ENCODE results near the gene SPEF1. TPM values are rescaled to one million over a fixed set of nuclear protein-coding genes. Genes with fewer than 3 reads are reported as not detected.

The SPEF1 gene
- total RNA-seq, 4 donors from 2014 or later, result not detected

DNA sequence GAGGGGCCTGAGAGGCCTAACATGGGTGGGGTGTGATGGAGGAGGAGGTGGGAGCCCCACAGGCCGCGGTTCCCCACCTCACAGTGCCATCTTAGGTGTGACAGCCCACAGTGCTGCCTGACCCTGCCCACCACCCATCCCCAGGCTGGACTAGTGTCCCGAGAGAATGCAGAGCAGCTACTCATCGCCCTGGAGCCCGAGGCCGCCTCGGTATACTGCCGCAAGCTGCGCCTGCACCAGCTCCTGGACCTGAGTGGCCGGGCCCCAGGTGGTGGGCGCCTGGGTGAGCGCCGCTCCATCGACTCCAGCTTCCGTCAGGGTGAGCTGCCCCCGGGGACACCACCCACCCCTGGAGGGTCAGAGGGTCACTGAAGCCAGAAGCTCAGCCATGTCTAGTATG lies 33.2 kb downstream of the SPEF1 start:
- ATAC-seq, result no peak
- no peaks in the 10 kb centered on the region for H3K9me3 ChIP-seq
- DNase-seq, result no peak
- no peak overlapping the region for H3K4me3 ChIP-seq
- H3K27ac ChIP-seq, result no peak overlapping the region
- TF ChIP-seq, protein P1, sequence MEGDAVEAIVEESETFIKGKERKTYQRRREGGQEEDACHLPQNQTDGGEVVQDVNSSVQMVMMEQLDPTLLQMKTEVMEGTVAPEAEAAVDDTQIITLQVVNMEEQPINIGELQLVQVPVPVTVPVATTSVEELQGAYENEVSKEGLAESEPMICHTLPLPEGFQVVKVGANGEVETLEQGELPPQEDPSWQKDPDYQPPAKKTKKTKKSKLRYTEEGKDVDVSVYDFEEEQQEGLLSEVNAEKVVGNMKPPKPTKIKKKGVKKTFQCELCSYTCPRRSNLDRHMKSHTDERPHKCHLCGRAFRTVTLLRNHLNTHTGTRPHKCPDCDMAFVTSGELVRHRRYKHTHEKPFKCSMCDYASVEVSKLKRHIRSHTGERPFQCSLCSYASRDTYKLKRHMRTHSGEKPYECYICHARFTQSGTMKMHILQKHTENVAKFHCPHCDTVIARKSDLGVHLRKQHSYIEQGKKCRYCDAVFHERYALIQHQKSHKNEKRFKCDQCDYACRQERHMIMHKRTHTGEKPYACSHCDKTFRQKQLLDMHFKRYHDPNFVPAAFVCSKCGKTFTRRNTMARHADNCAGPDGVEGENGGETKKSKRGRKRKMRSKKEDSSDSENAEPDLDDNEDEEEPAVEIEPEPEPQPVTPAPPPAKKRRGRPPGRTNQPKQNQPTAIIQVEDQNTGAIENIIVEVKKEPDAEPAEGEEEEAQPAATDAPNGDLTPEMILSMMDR (IDR thresholded peaks at IDR 0.05 in 4 of 5, conservative IDR thresholded peaks at IDR 0.05 in 1 of 5), result no peak
- no peak for TF ChIP-seq POLR2A (IDR thresholded peaks at IDR 0.05)
- intact Hi-C loops (cut with DNase I; ENCODE audit: low total_unique reads), result no loop called here
- no peaks in the 10 kb centered on the region for H3K36me3 ChIP-seq
- no peaks in the 10 kb centered on the region for H3K4me1 ChIP-seq
- H3K27me3 ChIP-seq, result peaks cover 8 to 29% (median 22%) of the 10 kb centered on the region in 3 donors
- in situ Hi-C loops (cut with MboI; ENCODE audit: low sequenced_read_pairs in 4 of 4), result no loop called here

DNA sequence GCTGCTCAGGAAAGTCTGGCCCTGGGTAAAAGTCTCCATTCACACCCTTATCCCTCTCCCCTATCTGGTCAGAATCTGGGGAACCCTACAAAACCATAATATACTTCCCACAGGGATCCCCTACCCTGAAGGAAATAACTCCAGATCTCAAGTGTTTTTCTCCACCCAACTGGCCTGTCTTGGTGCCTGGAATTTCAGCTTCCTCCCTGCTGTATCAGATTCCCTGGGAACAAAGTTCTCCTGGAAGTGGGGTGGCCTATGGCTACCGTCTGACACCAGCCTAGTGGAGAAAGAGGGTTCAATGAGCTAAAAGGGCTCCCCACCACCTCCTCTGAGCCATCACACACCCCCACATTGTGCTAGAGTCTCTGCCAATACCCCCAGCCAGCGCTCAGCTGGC lies 33.8 kb downstream of the SPEF1 start:
- no peaks in the 10 kb centered on the region for H3K36me3 ChIP-seq
- no peak overlapping the region for H3K27ac ChIP-seq
- no peak for ATAC-seq
- no peaks in the 10 kb centered on the region for H3K9me3 ChIP-seq
- TF ChIP-seq, protein P1 (IDR thresholded peaks at IDR 0.05 in 4 of 5, conservative IDR thresholded peaks at IDR 0.05 in 1 of 5), result no peak
- TF ChIP-seq POLR2A (IDR thresholded peaks at IDR 0.05), result no peak
- H3K4me1 ChIP-seq, result no peaks in the 10 kb centered on the region
- DNase-seq, result no peak
- no peak overlapping the region for H3K4me3 ChIP-seq
- in situ Hi-C loops (cut with MboI; ENCODE audit: low sequenced_read_pairs in 4 of 4), result no loop called here
- intact Hi-C loops (cut with DNase I; ENCODE audit: low total_unique reads), result no loop called here
- peaks cover 8 to 29% (median 22%) of the 10 kb centered on the region in 3 donors for H3K27me3 ChIP-seq

DNA sequence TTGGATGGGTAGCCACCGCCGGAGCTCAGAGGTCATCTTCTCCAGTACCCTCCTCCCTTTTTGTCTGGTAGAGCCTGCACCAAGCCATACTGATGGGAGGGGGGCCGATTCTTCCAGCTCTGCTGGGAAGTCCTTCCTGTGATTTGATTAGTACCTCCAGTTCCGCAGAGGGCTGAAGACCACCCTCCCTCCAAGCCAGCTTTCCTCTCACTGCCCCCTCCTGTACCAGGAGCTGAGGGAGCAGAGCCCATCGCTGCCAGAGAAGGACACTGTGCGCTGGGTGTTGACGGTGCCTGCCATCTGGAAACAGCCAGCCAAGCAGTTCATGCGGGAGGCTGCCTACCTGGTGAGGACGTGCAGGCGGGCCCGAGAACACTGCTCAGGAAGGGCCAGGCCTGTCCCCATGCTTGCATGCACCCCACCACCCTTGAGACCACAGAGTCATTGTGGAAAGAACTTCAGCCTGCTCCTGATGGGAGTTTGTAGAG lies 35.5 kb downstream of the SPEF1 start:
- Histone ChIP-seq H3K36me3 (no peaks in the 10 kb centered on the region), H3K27me3 (peaks cover 6 to 22% (median 20%) of the 10 kb centered on the region in 3 donors), H3K9me3 (no peaks in the 10 kb centered on the region), H3K27ac (no peak overlapping the region), H3K4me3 (no peak overlapping the region), H3K4me1 (no peaks in the 10 kb centered on the region)
- no peak for DNase-seq
- no peak for ATAC-seq
- in situ Hi-C loops (cut with MboI; ENCODE audit: low sequenced_read_pairs in 4 of 4), result no loop called here
- TF ChIP-seq, protein P1 (IDR thresholded peaks at IDR 0.05 in 4 of 5, conservative IDR thresholded peaks at IDR 0.05 in 1 of 5), result no peak
- TF ChIP-seq POLR2A (IDR thresholded peaks at IDR 0.05), result no peak
- intact Hi-C loops (cut with DNase I; ENCODE audit: low total_unique reads), result no loop called here

DNA sequence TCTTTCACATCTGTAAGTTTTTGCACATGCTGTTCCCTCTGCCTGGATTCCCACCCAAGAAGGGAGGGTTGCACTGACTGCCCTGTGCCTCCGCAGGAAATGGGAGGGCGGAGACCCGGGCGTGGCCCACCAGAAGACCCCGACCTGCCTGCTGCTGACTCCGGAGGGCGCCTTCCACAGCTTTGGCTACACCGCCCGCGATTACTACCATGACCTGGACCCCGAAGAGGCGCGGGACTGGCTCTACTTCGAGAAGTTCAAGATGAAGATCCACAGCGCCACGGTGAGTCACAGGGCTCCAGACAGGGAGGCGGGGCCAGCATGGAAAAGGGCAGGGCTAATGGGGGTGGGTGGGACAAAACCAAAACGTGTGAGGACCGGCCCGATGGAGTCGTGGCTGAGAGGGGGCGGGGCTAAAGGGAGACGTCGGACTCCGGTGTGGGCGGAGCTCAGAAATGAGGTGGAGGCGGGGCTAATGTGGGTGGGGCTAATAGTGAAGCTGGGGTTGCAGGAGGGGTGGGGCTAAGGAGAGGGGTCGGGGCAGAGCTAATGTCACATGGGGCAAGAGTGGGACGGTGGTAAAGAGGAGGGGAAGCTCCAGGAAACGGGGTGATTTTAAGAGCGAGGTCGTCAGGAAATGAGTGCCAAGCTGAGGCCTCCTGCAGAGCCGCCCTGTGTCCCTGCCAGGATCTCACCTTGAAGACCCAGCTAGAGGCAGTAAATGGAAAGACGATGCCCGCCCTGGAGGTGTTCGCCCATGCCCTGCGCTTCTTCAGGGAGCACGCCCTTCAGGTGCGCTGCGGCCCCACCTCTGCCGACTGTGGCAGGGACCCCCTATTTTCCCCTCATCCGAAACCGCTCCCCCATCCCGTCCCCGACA lies 36.2 kb downstream of the SPEF1 start:
- H3K4me3 ChIP-seq, result no peak overlapping the region
- no peak overlapping the region for H3K27ac ChIP-seq
- no peak for ATAC-seq
- intact Hi-C loops (cut with DNase I; ENCODE audit: low total_unique reads), result no loop called here
- no peaks in the 10 kb centered on the region for H3K9me3 ChIP-seq
- in situ Hi-C loops (cut with MboI; ENCODE audit: low sequenced_read_pairs in 4 of 4), result no loop called here
- TF ChIP-seq, protein P1 (IDR thresholded peaks at IDR 0.05 in 4 of 5, conservative IDR thresholded peaks at IDR 0.05 in 1 of 5), result no peak
- no peak for TF ChIP-seq POLR2A (IDR thresholded peaks at IDR 0.05)
- H3K27me3 ChIP-seq, result peaks cover 3 to 20% (median 13%) of the 10 kb centered on the region in 3 donors
- DNase-seq, result peak in 1 of 2 donors; percentile 26
- H3K36me3 ChIP-seq, result no peaks in the 10 kb centered on the region
- no peaks in the 10 kb centered on the region for H3K4me1 ChIP-seq

Measured in gastrocnemius medialis (tissue), 4 donors.